ENCODE measurements around the gene SND1.

DNA sequence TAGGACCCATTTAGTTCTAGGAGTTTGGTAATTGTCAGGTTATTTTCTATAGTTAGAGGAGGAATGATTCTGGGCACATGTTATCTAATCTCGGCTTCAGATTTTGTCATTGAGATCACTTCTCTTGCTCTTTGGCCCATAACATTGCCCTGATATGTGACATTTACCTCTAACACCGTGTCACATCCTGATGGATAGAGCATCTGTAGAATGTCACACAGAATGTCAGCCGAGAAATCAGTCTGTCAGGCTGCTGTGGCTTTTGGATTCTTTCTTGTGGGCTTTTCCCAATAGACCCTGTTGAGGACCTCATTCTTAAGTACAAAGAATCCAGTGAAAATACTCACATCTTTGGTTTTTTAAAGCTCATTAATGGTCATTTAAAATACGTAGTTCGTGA is 236.8 kb downstream of the SND1 start:
- TF ChIP-seq POLR2A (IDR thresholded peaks at IDR 0.05): no peak
- TF ChIP-seq, protein P1, sequence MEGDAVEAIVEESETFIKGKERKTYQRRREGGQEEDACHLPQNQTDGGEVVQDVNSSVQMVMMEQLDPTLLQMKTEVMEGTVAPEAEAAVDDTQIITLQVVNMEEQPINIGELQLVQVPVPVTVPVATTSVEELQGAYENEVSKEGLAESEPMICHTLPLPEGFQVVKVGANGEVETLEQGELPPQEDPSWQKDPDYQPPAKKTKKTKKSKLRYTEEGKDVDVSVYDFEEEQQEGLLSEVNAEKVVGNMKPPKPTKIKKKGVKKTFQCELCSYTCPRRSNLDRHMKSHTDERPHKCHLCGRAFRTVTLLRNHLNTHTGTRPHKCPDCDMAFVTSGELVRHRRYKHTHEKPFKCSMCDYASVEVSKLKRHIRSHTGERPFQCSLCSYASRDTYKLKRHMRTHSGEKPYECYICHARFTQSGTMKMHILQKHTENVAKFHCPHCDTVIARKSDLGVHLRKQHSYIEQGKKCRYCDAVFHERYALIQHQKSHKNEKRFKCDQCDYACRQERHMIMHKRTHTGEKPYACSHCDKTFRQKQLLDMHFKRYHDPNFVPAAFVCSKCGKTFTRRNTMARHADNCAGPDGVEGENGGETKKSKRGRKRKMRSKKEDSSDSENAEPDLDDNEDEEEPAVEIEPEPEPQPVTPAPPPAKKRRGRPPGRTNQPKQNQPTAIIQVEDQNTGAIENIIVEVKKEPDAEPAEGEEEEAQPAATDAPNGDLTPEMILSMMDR (IDR thresholded peaks at IDR 0.05): no peak

Measured in esophagus squamous epithelium (tissue), 4 donors.